Prostate gland (tissue), 2 donors: Measurements from ENCODE around the gene DLG2. TPM values are rescaled to one million over a fixed set of nuclear protein-coding genes. Genes with fewer than 3 reads are reported as not detected.

Experiments
- DNase-seq: peaks from one replicate; pipeline ENCODE4 v3.0.0-alpha.2; 2019; ENCODE audit warnings: low spot score
- H3K27ac ChIP-seq, 2 donors: fragments of 200-600 bp; sonication (generic); 2 replicates each; pipeline ENCODE4 v1.5.1; 2017 to 2019
- H3K27me3 ChIP-seq: fragments of 200-600 bp; sonication (generic); replicated peaks from 2 replicates; pipeline ENCODE4 v1.5.1; 2019; ENCODE audit not compliant: insufficient read depth
- H3K36me3 ChIP-seq, 2 donors: fragments of 200-600 bp; sonication (generic); 1 replicate in 1 of 2; 2 replicates in 1 of 2; pipeline versions ENCODE4 v1.5.1 to v1.8.1; 2017 to 2019
- H3K4me1 ChIP-seq: fragments of 200-600 bp; sonication (generic); replicated peaks from 2 replicates; pipeline ENCODE4 v1.5.1; 2019
- H3K4me3 ChIP-seq, 2 donors: fragments of 200-600 bp; sonication (generic); 2 replicates each; pipeline ENCODE4 v1.5.1; 2017 to 2019
- H3K9me3 ChIP-seq: fragments of 200-600 bp; sonication (generic); 2 replicates; pipeline ENCODE4 v1.5.1; 2017
- CTCF ChIP-seq, 4 experiments: fragments of 200-600 bp in 2 of 4; fragments of 450-650 bp in 2 of 4; sonication (generic) in 2 of 4; IDR thresholded peaks; 1 replicate in 3 of 4; 2 replicates in 1 of 4; pipeline ENCODE4 v1.5.1; 2016 to 2019; ENCODE audit warnings: antibody characterized with exemption in 4 of 4, mild to moderate bottlenecking in 2 of 4, moderate library complexity in 2 of 4
- POLR2A ChIP-seq: fragments of 450-650 bp; IDR thresholded peaks from one replicate; pipeline ENCODE4 v1.6.1; 2016; ENCODE audit warnings: antibody characterized with exemption, mild to moderate bottlenecking
- POLR2AphosphoS5 ChIP-seq: sonication (generic); formaldehyde crosslinking; IDR thresholded peaks from one replicate; pipeline ENCODE4 v1.6.1; 2017; ENCODE audit warnings: antibody characterized with exemption
- WGBS: methylation state at CpG from one replicate; pipeline ENCODE4 v1.1.5; 2018; 5-methylcytosine and 5-hydroxymethylcytosine counted together
- intact Hi-C: fragments of 100-400 bp; cut with DNase I; formaldehyde crosslinking; loops from one replicate; pipeline ENCODE4 v1.14.2; 2022
- total RNA-seq, 2 donors: library from RNA; depleted of rRNA; stranded (reverse); fragments of >200 nt; gene quantifications; one replicate each; pipeline ENCODE4 v1.1.0, GENCODE V29; 2016

Gene DLG2
- total RNA-seq, 2 donors from 2014 or later = 9.8 to 16.2 TPM

GRCh38 chr11:83711106-83711527 is 1916.0 kb downstream of the DLG2 start:
- H3K9me3 ChIP-seq = no peaks in the 10 kb centered on the region
- no peak overlapping the region for H3K27ac ChIP-seq
- no peak overlapping the region for H3K4me3 ChIP-seq
- 96% methylated on average over 5 of the region's 5 CpGs for WGBS
- H3K27me3 ChIP-seq = no peaks in the 10 kb centered on the region
- H3K4me1 ChIP-seq = no peaks in the 10 kb centered on the region
- intact Hi-C loops = no loop called here
- no peak for TF ChIP-seq POLR2A
- no peak for TF ChIP-seq CTCF (IDR thresholded peaks at IDR 0.05)
- no peak for TF ChIP-seq POLR2AphosphoS5
- no peaks in the 10 kb centered on the region for H3K36me3 ChIP-seq
- DNase-seq = no peak

GRCh38 chr11:83709434-83709833 is 1917.7 kb downstream of the DLG2 start:
- TF ChIP-seq CTCF (IDR thresholded peaks at IDR 0.05) (no peak), POLR2A (no peak), POLR2AphosphoS5 (no peak)
- intact Hi-C loops = no loop called here
- H3K27ac ChIP-seq = no peak overlapping the region
- H3K4me1 ChIP-seq = no peaks in the 10 kb centered on the region
- no peaks in the 10 kb centered on the region for H3K36me3 ChIP-seq
- no peaks in the 10 kb centered on the region for H3K27me3 ChIP-seq
- H3K4me3 ChIP-seq = no peak overlapping the region
- DNase-seq = no peak
- H3K9me3 ChIP-seq = no peaks in the 10 kb centered on the region

- Histone ChIP-seq H3K27me3 (no peaks in the 10 kb centered on the region), H3K4me1 (no peaks in the 10 kb centered on the region), H3K4me3 (no peak overlapping the region), H3K9me3 (no peaks in the 10 kb centered on the region), H3K27ac (no peak overlapping the region), H3K36me3 (no peaks in the 10 kb centered on the region)
- intact Hi-C loops = no loop called here
- DNase-seq = no peak
- whole genome bisulfite sequencing = 60% methylated on average over 6 of the region's 6 CpGs
- TF ChIP-seq POLR2A = no peak
- no peak for TF ChIP-seq POLR2AphosphoS5
- no peak for TF ChIP-seq CTCF (IDR thresholded peaks at IDR 0.05)
Measured at GRCh38 chr11:83706566-83706965, 1920.6 kb downstream of the DLG2 start.

- H3K4me3 ChIP-seq = no peak overlapping the region
Measured at GRCh38 chr11:83702796-83703195, 1924.3 kb downstream of the DLG2 start.

More at GRCh38 chr11:83702796-83703195, 1924.3 kb downstream of the DLG2 start:
- intact Hi-C loops = no loop called here
- 90% methylated on average over 2 of the region's 2 CpGs for WGBS
- H3K27me3 ChIP-seq = no peaks in the 10 kb centered on the region
- no peaks in the 10 kb centered on the region for H3K9me3 ChIP-seq
- TF ChIP-seq POLR2AphosphoS5 (no peak), CTCF (IDR thresholded peaks at IDR 0.05) (no peak), POLR2A (no peak)
- H3K36me3 ChIP-seq = no peaks in the 10 kb centered on the region
- H3K4me1 ChIP-seq = no peaks in the 10 kb centered on the region
- no peak for DNase-seq
- H3K27ac ChIP-seq = no peak overlapping the region
